Muscle of leg (tissue), 11 donors: Measurements from ENCODE around the gene IFNAR1. TPM values are rescaled to one million over a fixed set of nuclear protein-coding genes. Genes with fewer than 3 reads are reported as not detected.
"Not testable (repeated sequence)": the region's sequence is repeated elsewhere in the genome, so short reads cannot be mapped to it uniquely, and the experiment has no call there.

Experiments used
- DNase-seq: peaks from one replicate; pipeline ENCODE4 v3.0.0; 2013
- H3K27ac ChIP-seq: one replicate; pipeline ENCODE4 v1.5.1; 2013; ENCODE audit warnings: mild to moderate bottlenecking, low read length, control low read depth
- H3K27me3 ChIP-seq: one replicate; pipeline ENCODE4 v1.6.1; 2013; ENCODE audit warnings: low read length; ENCODE audit not compliant: control insufficient read depth, insufficient read depth
- H3K36me3 ChIP-seq: one replicate; pipeline ENCODE4 v1.6.1; 2013; ENCODE audit warnings: low read length; ENCODE audit not compliant: control insufficient read depth, insufficient read depth
- H3K4me1 ChIP-seq: one replicate; pipeline ENCODE4 v1.6.1; 2013; ENCODE audit warnings: low read length; ENCODE audit not compliant: control insufficient read depth, insufficient read depth
- H3K4me3 ChIP-seq: one replicate; pipeline ENCODE4 v1.5.1; 2013; ENCODE audit warnings: low read length, control low read depth
- H3K9me3 ChIP-seq: replicated peaks from 2 replicates; pipeline ENCODE4 v1.6.1; 2013; ENCODE audit warnings: low read depth, low read length; ENCODE audit not compliant: control insufficient read depth
- WGBS: methylation state at CpG from one replicate; pipeline ENCODE4 v1.1.5; 2013; ENCODE audit warnings: missing lambda C conversion rate; ENCODE audit not compliant: insufficient coverage; 5-methylcytosine and 5-hydroxymethylcytosine counted together
- polyA plus RNA-seq, 8 donors: library from polyadenylated mRNA; unstranded; fragments of 120-200 nt; gene quantifications; one replicate each; pipeline versions ENCODE4 v1.2.1 to v1.2.3, GENCODE V29; 2013; ENCODE audit warnings: inconsistent platforms in 1 of 8, low replicate concordance in 1 of 8; ENCODE audit not compliant: insufficient read length in 8 of 8, insufficient read depth in 1 of 8
- total RNA-seq: library from RNA; stranded (reverse); fragments of 120-200 nt; gene quantifications from one replicate; pipeline ENCODE4 v1.2.4, GENCODE V29; 2013

The IFNAR1 gene
- total and polyA plus RNA-seq, 9 donors, result 13.5 to 26.8 (median 20.1) TPM

GRCh38 chr21:33317145-33317544, 7.6 kb upstream of the IFNAR1 start:
- Histone ChIP-seq H3K4me3 (no peak overlapping the region), H3K27me3 (no peaks in the 10 kb centered on the region), H3K36me3 (no peaks in the 10 kb centered on the region), H3K4me1 (peaks cover 8% of the 10 kb centered on the region), H3K27ac (peak overlapping the region; percentile 81), H3K9me3 (peaks cover 3% of the 10 kb centered on the region)
- DNase-seq, result peak; percentile 96
- WGBS, result no CpG with 5 or more reads among the region's 6 CpGs

GRCh38 chr21:33317786-33318486, 6.8 kb upstream of the IFNAR1 start:
- no peak for DNase-seq
- H3K9me3 ChIP-seq, result peaks cover 3% of the 10 kb centered on the region
- H3K4me1 ChIP-seq, result peaks cover 6% of the 10 kb centered on the region
- no peaks in the 10 kb centered on the region for H3K27me3 ChIP-seq
- no peak overlapping the region for H3K4me3 ChIP-seq
- 78% methylated on average over 5 of the region's 14 CpGs for WGBS
- peak overlapping the region; percentile 81 for H3K27ac ChIP-seq
- H3K36me3 ChIP-seq, result no peaks in the 10 kb centered on the region

- H3K4me1 ChIP-seq, H3K9me3 ChIP-seq, H3K27ac ChIP-seq, H3K27me3 ChIP-seq, DNase-seq, H3K36me3 ChIP-seq, H3K4me3 ChIP-seq: not testable (repeated sequence)
- WGBS, result 69% methylated on average over 7 of the region's 17 CpGs
Measured at GRCh38 chr21:33321005-33321404, 3.8 kb upstream of the IFNAR1 start.

- DNase-seq, H3K9me3 ChIP-seq, H3K36me3 ChIP-seq, H3K4me1 ChIP-seq, H3K27ac ChIP-seq, H3K27me3 ChIP-seq: not testable (repeated sequence)
- peak overlapping the region; percentile 97 for H3K4me3 ChIP-seq
Measured at GRCh38 chr21:33323610-33324009, 1.2 kb upstream of the IFNAR1 start.

- peaks cover 3% of the 10 kb centered on the region for H3K36me3 ChIP-seq
- peaks cover 5% of the 10 kb centered on the region for H3K4me1 ChIP-seq
- WGBS, result under 1% methylated on average over 19 of the region's 28 CpGs
- H3K27ac ChIP-seq, result peak overlapping the region; percentile 100
- no peaks in the 10 kb centered on the region for H3K9me3 ChIP-seq
- peak overlapping the region; percentile 97 for H3K4me3 ChIP-seq
- peak; percentile 84 for DNase-seq
- H3K27me3 ChIP-seq, result no peaks in the 10 kb centered on the region
Measured at GRCh38 chr21:33325222-33326067, 675 bp downstream of the IFNAR1 start.

- Histone ChIP-seq H3K27me3 (no peaks in the 10 kb centered on the region), H3K4me3 (no peak overlapping the region), H3K4me1 (peaks cover 5% of the 10 kb centered on the region), H3K36me3 (peaks cover 14% of the 10 kb centered on the region), H3K9me3 (peaks cover 16% of the 10 kb centered on the region), H3K27ac (no peak overlapping the region)
- no peak for DNase-seq
- 100% methylated on average over 2 of the region's 3 CpGs for WGBS
Measured at GRCh38 chr21:33327326-33327725, 2.6 kb downstream of the IFNAR1 start.

GRCh38 chr21:33327792-33328433, 3.1 kb downstream of the IFNAR1 start:
- WGBS, result 88% methylated on average over 3 of the region's 7 CpGs
- DNase-seq, result no peak
- Histone ChIP-seq H3K4me1 (peaks cover 5% of the 10 kb centered on the region), H3K27me3 (no peaks in the 10 kb centered on the region), H3K36me3 (peaks cover 14% of the 10 kb centered on the region), H3K4me3 (no peak overlapping the region), H3K9me3 (peaks cover 21% of the 10 kb centered on the region), H3K27ac (no peak overlapping the region)

GRCh38 chr21:33330726-33331125, 6.0 kb downstream of the IFNAR1 start:
- 88% methylated on average over 3 of the region's 3 CpGs for WGBS
- no peak for DNase-seq
- no peak overlapping the region for H3K4me3 ChIP-seq
- peaks cover 14% of the 10 kb centered on the region for H3K36me3 ChIP-seq
- H3K4me1 ChIP-seq, result peaks cover 5% of the 10 kb centered on the region
- no peaks in the 10 kb centered on the region for H3K27me3 ChIP-seq
- peaks cover 29% of the 10 kb centered on the region for H3K9me3 ChIP-seq
- H3K27ac ChIP-seq, result no peak overlapping the region

- Histone ChIP-seq H3K4me1 (no peaks in the 10 kb centered on the region), H3K36me3 (peaks cover 15% of the 10 kb centered on the region), H3K27ac (no peak overlapping the region), H3K9me3 (peaks cover 29% of the 10 kb centered on the region), H3K4me3 (no peak overlapping the region), H3K27me3 (no peaks in the 10 kb centered on the region)
- WGBS, result no CpG with 5 or more reads among the region's 1 CpG
- DNase-seq, result no peak
Measured at GRCh38 chr21:33332143-33332542, 7.4 kb downstream of the IFNAR1 start.

GRCh38 chr21:33334191-33334590, 9.4 kb downstream of the IFNAR1 start:
- H3K9me3 ChIP-seq, result peaks cover 29% of the 10 kb centered on the region
- H3K36me3 ChIP-seq, result peaks cover 17% of the 10 kb centered on the region
- H3K27ac ChIP-seq, result no peak overlapping the region
- H3K4me1 ChIP-seq, result no peaks in the 10 kb centered on the region
- no peaks in the 10 kb centered on the region for H3K27me3 ChIP-seq
- no peak for DNase-seq
- no CpG with 5 or more reads among the region's 4 CpGs for WGBS
- no peak overlapping the region for H3K4me3 ChIP-seq
